CD14-positive monocyte (primary cell): ENCODE results near the gene KIF21B. TPM values are rescaled to one million over a fixed set of nuclear protein-coding genes. Genes with fewer than 3 reads are reported as not detected.

Source experiments
- DNase-seq, 3 donors: peaks; one replicate each; pipeline ENCODE4 v3.0.0-alpha.2; 2011 to 2022
- H2AFZ ChIP-seq: 2 replicates; pipeline ENCODE4 v1.6.0; 2012; ENCODE audit warnings: mild to moderate bottlenecking, low read depth, low read length, inconsistent platforms; ENCODE audit not compliant: insufficient read depth, poor library complexity, severe bottlenecking
- H3K27ac ChIP-seq, 2 donors: 1 replicate in 1 of 2; 2 replicates in 1 of 2; pipeline ENCODE4 v1.5.1; 2012 to 2013; ENCODE audit warnings: low read length in 2 of 2, control low read depth in 1 of 2, inconsistent platforms in 1 of 2, low read depth in 1 of 2, mild to moderate bottlenecking in 1 of 2
- H3K27me3 ChIP-seq, 2 donors: one replicate each; pipeline versions ENCODE4 v1.6.0 to v1.6.1; 2011 to 2013; ENCODE audit warnings: low read length in 2 of 2; ENCODE audit not compliant: control insufficient read depth in 2 of 2, insufficient read depth in 2 of 2
- H3K36me3 ChIP-seq, 2 donors: replicated peaks in 1 of 2; 1 replicate in 1 of 2; 2 replicates in 1 of 2; pipeline versions ENCODE4 v1.5.1 to v1.6.1; 2012 to 2013; ENCODE audit warnings: low read length in 2 of 2, control low read depth in 1 of 2, inconsistent platforms in 1 of 2, mild to moderate bottlenecking in 1 of 2; ENCODE audit not compliant: insufficient read depth in 2 of 2, control insufficient read depth in 1 of 2
- H3K4me1 ChIP-seq, 2 donors: 1 replicate in 1 of 2; 2 replicates in 1 of 2; pipeline versions ENCODE4 v1.5.1 to v1.6.1; 2012 to 2013; ENCODE audit warnings: low read length in 2 of 2, control low read depth in 1 of 2, inconsistent platforms in 1 of 2, mild to moderate bottlenecking in 1 of 2, moderate library complexity in 1 of 2; ENCODE audit not compliant: insufficient read depth in 2 of 2, control insufficient read depth in 1 of 2
- H3K4me2 ChIP-seq: replicated peaks from 2 replicates; pipeline ENCODE3; 2012; ENCODE audit warnings: low read length, moderate library complexity, mild to moderate bottlenecking; ENCODE audit not compliant: poor library complexity, severe bottlenecking; ENCODE audit errors: extremely low read depth
- H3K4me3 ChIP-seq, 3 experiments: fragments of 200-600 bp in 1 of 3; sonication (generic) in 1 of 3; replicated peaks in 1 of 3; 1 replicate in 2 of 3; 2 replicates in 1 of 3; pipeline ENCODE4 v1.5.1; 2011 to 2013; ENCODE audit warnings: low read length in 3 of 3, mild to moderate bottlenecking in 3 of 3, control low read depth in 2 of 3, low read depth in 2 of 3, inconsistent platforms in 1 of 3, moderate library complexity in 1 of 3
- H3K79me2 ChIP-seq: 2 replicates; pipeline ENCODE4 v1.6.0; 2012; ENCODE audit warnings: mild to moderate bottlenecking, control low read depth, inconsistent platforms, low read length, moderate library complexity; ENCODE audit not compliant: insufficient read depth
- H3K9ac ChIP-seq: 2 replicates; pipeline ENCODE4 v1.6.0; 2017; ENCODE audit warnings: low read length, mild to moderate bottlenecking; ENCODE audit not compliant: insufficient read depth, poor library complexity, severe bottlenecking
- H3K9me3 ChIP-seq, 2 donors: replicated peaks in 1 of 2; 1 replicate in 1 of 2; 2 replicates in 1 of 2; pipeline versions ENCODE4 v1.5.1 to v1.6.1; 2012 to 2013; ENCODE audit warnings: low read length in 2 of 2, control low read depth in 1 of 2; ENCODE audit not compliant: control insufficient read depth in 1 of 2, insufficient read depth in 1 of 2
- H4K20me1 ChIP-seq: 2 replicates; pipeline ENCODE4 v1.6.0; 2012; ENCODE audit warnings: mild to moderate bottlenecking, low read length, control low read depth, moderate library complexity; ENCODE audit not compliant: insufficient read depth
- H3K27ac Mint-ChIP-seq, 7 donors: one replicate each; pipeline ENCODE4 v1.8.0; 2020; ENCODE audit warnings: mild to moderate bottlenecking in 7 of 7, mixed read lengths in 7 of 7, moderate library complexity in 6 of 7, inconsistent platforms in 2 of 7
- H3K27me3 Mint-ChIP-seq, 3 donors: one replicate each; pipeline ENCODE4 v1.8.0; 2021 to 2022; ENCODE audit warnings: low read depth in 3 of 3, mild to moderate bottlenecking in 3 of 3, mixed read lengths in 3 of 3, moderate library complexity in 3 of 3, inconsistent platforms in 1 of 3
- H3K36me3 Mint-ChIP-seq, 2 donors: one replicate each; pipeline ENCODE4 v1.8.0; 2020; ENCODE audit warnings: mixed read lengths in 2 of 2, inconsistent platforms in 1 of 2, mild to moderate bottlenecking in 1 of 2
- H3K4me1 Mint-ChIP-seq: one replicate; pipeline ENCODE4 v1.8.0; 2020; ENCODE audit warnings: mild to moderate bottlenecking, mixed read lengths
- H3K4me3 Mint-ChIP-seq, 2 donors: one replicate each; pipeline ENCODE4 v1.8.0; 2020; ENCODE audit warnings: mild to moderate bottlenecking in 2 of 2, mixed read lengths in 2 of 2, moderate library complexity in 1 of 2
- H3K9me3 Mint-ChIP-seq, 7 donors: one replicate each; pipeline ENCODE4 v1.8.0; 2020 to 2022; ENCODE audit warnings: mixed read lengths in 7 of 7, mild to moderate bottlenecking in 6 of 7, moderate library complexity in 6 of 7, inconsistent platforms in 2 of 7
- WGBS: methylation state at CpG from one replicate; pipeline ENCODE4 v1.1.5; 2013; ENCODE audit warnings: missing lambda C conversion rate; ENCODE audit not compliant: insufficient coverage; 5-methylcytosine and 5-hydroxymethylcytosine counted together
- intact Hi-C, 2 donors: fragments of 100-400 bp; cut with micrococcal nuclease; formaldehyde crosslinking; loops; one replicate each; pipeline versions ENCODE4 v1.15.0 to v1.15.1; 2023
- polyA plus RNA-seq, 3 donors: library from polyadenylated mRNA; depleted of rRNA in 1 of 3; unstranded in 2 of 3; stranded (reverse) in 1 of 3; fragments of 300-500 nt in 2 of 3; fragments of >200 nt in 1 of 3; fragmentation: Illumina TruSeq in 2 of 3; gene quantifications; 1 replicate in 2 of 3; 2 replicates in 1 of 3; pipeline ENCODE4 v1.2.3, GENCODE V29; 2012 to 2021
- TF ChIP-seq, protein P1 (sequence below): fragments of 200-600 bp; IDR thresholded peaks from one replicate; pipeline ENCODE4 v1.8.0; 2022; ENCODE audit warnings: antibody characterized with exemption, mild to moderate bottlenecking

KIF21B gene
- polyA plus RNA-seq, 3 donors = 0.18 to 9.8 (median 0.30) TPM

DNA sequence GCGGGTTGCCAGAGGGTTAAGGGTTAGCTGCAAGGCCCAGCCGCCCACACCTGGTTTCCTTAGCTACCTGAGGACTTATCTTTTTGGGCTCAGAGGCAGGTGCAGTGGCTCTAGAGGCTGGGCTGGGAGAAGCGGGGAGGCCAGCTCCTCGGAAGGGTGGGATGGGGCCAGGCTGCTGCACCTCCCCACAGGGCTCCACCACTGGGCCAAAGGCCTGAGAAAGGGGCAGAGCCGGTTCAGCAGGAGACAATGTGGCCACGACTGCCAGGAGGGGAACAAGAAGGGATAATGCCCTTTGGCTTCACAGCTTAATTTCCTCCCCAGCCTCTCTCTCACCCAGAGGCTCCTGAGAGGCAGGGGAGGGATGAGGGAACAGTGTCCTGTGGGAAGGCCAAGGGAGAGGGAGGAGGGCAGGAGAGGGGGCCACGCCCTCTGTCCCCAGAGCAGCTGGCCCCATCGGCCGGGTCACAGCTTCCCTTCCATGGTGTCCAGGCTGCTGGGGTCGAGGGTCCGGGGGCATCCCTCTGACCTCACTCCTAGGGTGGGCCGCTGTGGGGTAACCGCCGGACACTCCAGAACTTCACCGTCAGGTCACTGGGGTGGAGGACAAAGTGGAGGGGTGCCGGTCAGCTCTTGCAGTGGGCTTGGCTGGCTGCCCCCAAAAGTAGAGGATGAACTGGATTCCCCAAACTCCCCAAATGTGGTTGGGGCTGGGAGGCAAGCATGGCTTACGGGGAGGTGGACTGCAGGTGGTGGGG, 50.4 kb downstream of the KIF21B start:
- no peaks in the 10 kb centered on the region for H3K9me3 Mint-ChIP-seq
- intact Hi-C loops = loop anchor here (1.0 to 10.0 kb wide), 2 partner anchors 70 to 142 kb away; partner anchors contain the start of gene CACNA1S (in 1 of the 2)
- DNase-seq = no peak
- peaks cover 71 to 75% of the 10 kb centered on the region in 2 donors for H3K36me3 Mint-ChIP-seq
- WGBS = 100% methylated on average over 3 of the region's 17 CpGs
- Histone ChIP-seq H3K27me3 (no peaks in the 10 kb centered on the region), H3K79me2 (no peaks in the 10 kb centered on the region), H3K9me3 (no peaks in the 10 kb centered on the region), H3K4me3 (no peak overlapping the region), H3K36me3 (peaks cover 42 to 79% of the 10 kb centered on the region in 2 donors), H3K4me1 (no peaks in the 10 kb centered on the region), H3K27ac (no peak overlapping the region), H2AFZ (no peak overlapping the region), H4K20me1 (peaks cover 4% of the 10 kb centered on the region), H3K4me2 (no peak overlapping the region), H3K9ac (no peak overlapping the region)
- no peak overlapping the region for H3K27ac Mint-ChIP-seq
- H3K27me3 Mint-ChIP-seq = peaks cover 0 to 9% (median 2%) of the 10 kb centered on the region in 3 donors
- H3K4me1 Mint-ChIP-seq = no peaks in the 10 kb centered on the region
- TF ChIP-seq, protein P1, sequence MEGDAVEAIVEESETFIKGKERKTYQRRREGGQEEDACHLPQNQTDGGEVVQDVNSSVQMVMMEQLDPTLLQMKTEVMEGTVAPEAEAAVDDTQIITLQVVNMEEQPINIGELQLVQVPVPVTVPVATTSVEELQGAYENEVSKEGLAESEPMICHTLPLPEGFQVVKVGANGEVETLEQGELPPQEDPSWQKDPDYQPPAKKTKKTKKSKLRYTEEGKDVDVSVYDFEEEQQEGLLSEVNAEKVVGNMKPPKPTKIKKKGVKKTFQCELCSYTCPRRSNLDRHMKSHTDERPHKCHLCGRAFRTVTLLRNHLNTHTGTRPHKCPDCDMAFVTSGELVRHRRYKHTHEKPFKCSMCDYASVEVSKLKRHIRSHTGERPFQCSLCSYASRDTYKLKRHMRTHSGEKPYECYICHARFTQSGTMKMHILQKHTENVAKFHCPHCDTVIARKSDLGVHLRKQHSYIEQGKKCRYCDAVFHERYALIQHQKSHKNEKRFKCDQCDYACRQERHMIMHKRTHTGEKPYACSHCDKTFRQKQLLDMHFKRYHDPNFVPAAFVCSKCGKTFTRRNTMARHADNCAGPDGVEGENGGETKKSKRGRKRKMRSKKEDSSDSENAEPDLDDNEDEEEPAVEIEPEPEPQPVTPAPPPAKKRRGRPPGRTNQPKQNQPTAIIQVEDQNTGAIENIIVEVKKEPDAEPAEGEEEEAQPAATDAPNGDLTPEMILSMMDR = no peak
- peak overlapping the region in 1 of 2 donors; percentile 6 for H3K4me3 Mint-ChIP-seq

DNA sequence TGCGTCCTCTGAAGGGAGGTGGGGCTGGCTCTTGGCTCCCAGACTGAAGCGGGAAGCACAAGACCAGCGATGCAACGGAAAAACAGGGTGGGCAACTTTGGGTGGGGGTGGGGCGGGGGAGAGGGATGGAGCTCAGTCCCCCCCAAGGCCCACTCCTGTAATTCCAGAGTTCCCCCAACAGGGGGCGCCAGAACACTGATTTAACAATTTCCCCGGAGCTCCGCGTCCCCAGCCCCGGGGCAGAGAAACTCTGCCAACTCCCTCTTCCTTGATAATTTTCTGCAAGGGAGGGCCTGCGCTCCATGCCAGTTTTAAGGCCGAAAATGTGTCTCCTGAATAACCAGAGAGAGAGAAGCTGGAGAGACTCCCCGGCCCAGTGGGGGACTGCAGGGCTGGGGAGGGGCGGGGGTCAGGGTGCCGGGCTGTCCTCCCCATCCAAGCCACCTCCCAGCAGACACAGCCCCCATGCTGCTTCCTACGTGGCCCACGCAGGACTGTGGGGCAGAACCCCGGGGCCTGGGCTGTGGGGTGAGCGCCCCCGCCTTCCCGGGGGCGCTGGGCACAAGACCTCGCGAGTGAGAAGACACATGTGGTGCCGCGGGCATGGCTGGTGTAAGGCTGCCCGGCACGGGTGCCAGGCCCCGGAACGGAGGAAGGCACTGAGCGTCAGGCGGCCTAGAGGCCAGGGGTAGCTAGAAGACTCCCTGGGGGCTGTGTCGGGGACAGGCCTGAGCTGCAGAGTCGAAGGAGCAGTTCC, 51.4 kb downstream of the KIF21B start:
- H3K36me3 Mint-ChIP-seq = peaks cover 64 to 65% of the 10 kb centered on the region in 2 donors
- WGBS = 76% methylated on average over 22 of the region's 34 CpGs

More for the DNA sequence above, 51.4 kb downstream of the KIF21B start:
- no peak overlapping the region for H3K27ac ChIP-seq
- intact Hi-C loops = loop anchor here (1.0 to 10.0 kb wide), 2 partner anchors 71 to 143 kb away; partner anchors contain the start of gene CACNA1S (in 1 of the 2)
- peak; percentile 7 to 40 (median 36) for DNase-seq
- Mint-ChIP-seq H3K4me3 (no peak overlapping the region), H3K9me3 (no peaks in the 10 kb centered on the region), H3K4me1 (no peaks in the 10 kb centered on the region), H3K27me3 (peaks cover 0 to 9% (median 2%) of the 10 kb centered on the region in 3 donors), H3K27ac (no peak overlapping the region)
- H3K9ac ChIP-seq = no peak overlapping the region
- no peak overlapping the region for H2AFZ ChIP-seq
- no peaks in the 10 kb centered on the region for H3K9me3 ChIP-seq
- H4K20me1 ChIP-seq = peaks cover 4% of the 10 kb centered on the region
- no peaks in the 10 kb centered on the region for H3K27me3 ChIP-seq
- no peak overlapping the region for H3K4me3 ChIP-seq
- H3K36me3 ChIP-seq = peaks cover 37 to 72% of the 10 kb centered on the region in 2 donors
- TF ChIP-seq, protein P1 = peak; percentile 99
- H3K4me1 ChIP-seq = no peaks in the 10 kb centered on the region
- no peak overlapping the region for H3K4me2 ChIP-seq
- H3K79me2 ChIP-seq = no peaks in the 10 kb centered on the region
